ENCODE data around the gene KIAA1755. TPM values are rescaled to one million over a fixed set of nuclear protein-coding genes. Genes with fewer than 3 reads are reported as not detected.

KIAA1755 gene
- polyA plus RNA-seq, 1 experiment, result 2.9 TPM

DNA sequence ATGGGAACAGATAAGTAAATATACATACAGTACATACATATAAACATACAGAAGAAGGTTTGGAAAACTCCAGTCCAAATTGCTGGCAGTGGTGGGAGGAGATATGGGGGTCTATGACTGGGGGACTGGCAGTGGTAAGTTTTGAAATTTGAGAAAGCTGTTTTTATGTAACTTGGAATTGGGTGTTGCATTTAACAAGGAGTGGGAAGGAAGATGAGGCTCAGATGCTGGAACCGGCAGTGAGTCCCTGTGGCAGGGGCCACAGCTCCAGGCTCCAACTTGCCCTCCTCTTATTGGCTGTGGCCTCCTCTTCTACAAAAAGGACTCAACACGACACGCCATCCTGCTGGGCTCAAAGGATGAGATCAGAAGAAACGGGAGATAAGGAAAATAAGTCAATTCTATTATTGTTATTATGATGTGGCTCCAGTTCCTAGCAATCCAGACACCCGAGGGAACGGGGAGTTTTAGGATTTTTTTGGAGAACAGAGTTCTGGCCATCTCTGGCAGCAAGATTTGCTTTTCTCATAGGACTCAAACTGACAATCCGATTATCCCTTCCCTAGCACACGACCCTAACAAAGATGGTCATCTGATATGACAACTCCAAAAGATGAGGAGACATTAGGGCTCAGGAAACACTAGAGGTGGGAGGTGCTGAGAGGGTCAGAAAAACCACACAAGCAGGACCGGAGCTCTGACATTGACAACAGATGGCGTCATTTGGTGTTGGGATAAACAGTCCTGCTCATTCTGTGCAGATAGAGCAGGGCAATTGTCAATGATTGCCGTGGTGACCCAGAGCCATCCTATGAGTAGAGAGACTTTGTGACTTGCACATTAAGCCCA lies 89.5 kb downstream of the KIAA1755 start:
- DNase-seq (ENCODE audit: low read depth, low spot score), result no peak
- peak overlapping the region; percentile 73 for H3K27ac ChIP-seq (ENCODE audit: low read depth, low read length)
- no peak overlapping the region for H3K4me3 ChIP-seq (ENCODE audit: low read depth, low read length)
- H3K27me3 ChIP-seq (ENCODE audit: control insufficient read depth, insufficient read depth, low read length), result no peaks in the 10 kb centered on the region
- ChIA-PET POLR2A (no interaction called here), CTCF (interaction anchor here (1.7 to 4.4 kb wide), 2 partner anchors 51 to 96 kb away, joined by 4 to 42 read pairs; no protein-coding TSS in a partner anchor)
- TF ChIP-seq, protein P1, sequence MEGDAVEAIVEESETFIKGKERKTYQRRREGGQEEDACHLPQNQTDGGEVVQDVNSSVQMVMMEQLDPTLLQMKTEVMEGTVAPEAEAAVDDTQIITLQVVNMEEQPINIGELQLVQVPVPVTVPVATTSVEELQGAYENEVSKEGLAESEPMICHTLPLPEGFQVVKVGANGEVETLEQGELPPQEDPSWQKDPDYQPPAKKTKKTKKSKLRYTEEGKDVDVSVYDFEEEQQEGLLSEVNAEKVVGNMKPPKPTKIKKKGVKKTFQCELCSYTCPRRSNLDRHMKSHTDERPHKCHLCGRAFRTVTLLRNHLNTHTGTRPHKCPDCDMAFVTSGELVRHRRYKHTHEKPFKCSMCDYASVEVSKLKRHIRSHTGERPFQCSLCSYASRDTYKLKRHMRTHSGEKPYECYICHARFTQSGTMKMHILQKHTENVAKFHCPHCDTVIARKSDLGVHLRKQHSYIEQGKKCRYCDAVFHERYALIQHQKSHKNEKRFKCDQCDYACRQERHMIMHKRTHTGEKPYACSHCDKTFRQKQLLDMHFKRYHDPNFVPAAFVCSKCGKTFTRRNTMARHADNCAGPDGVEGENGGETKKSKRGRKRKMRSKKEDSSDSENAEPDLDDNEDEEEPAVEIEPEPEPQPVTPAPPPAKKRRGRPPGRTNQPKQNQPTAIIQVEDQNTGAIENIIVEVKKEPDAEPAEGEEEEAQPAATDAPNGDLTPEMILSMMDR (IDR thresholded peaks at IDR 0.05; ENCODE audit: low read depth, low read length), result no peak
- no peaks in the 10 kb centered on the region for H3K9me3 ChIP-seq (ENCODE audit: control insufficient read depth, insufficient read depth, low read length)

DNA sequence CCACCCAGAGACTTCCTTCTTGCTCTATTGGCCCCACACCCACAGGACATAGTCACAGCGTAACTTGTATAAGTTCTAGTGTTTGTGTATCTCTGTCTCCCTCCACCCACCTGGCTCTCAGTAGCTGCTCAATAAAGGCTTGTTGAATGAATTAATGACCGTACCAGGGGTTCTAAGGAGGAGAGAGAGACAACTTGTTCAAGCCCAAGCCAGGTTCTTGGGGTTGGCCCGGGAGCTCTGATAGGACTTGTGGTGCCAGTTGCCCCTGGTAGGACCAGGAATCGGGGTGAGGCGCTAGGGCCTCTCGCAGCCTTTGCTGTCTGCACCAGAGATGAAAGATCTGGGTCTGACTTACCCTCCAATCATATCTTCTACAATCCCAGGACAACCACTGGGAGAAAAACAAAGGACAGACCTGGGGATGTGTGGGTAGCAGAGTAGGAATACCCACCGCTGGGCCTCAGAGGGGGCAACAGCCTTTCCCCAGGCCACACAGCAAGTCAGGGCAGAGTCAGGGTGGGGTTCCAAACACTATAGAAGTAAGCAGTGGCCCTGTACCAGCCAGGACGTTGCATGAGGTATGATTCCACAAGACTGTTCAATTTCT lies 90.2 kb downstream of the KIAA1755 start:
- ChIA-PET CTCF (interaction anchor here (4.4 kb wide), 1 partner anchor 51 kb away, joined by 42 read pairs; no protein-coding TSS in a partner anchor), POLR2A (no interaction called here)
- no peak for DNase-seq (ENCODE audit: low read depth, low spot score)
- no peaks in the 10 kb centered on the region for H3K27me3 ChIP-seq (ENCODE audit: control insufficient read depth, insufficient read depth, low read length)
- H3K27ac ChIP-seq (ENCODE audit: low read depth, low read length), result peak overlapping the region; percentile 73
- H3K9me3 ChIP-seq (ENCODE audit: control insufficient read depth, insufficient read depth, low read length), result no peaks in the 10 kb centered on the region
- no peak overlapping the region for H3K4me3 ChIP-seq (ENCODE audit: low read depth, low read length)
- TF ChIP-seq, protein P1 (IDR thresholded peaks at IDR 0.05; ENCODE audit: low read depth, low read length), result no peak

DNA sequence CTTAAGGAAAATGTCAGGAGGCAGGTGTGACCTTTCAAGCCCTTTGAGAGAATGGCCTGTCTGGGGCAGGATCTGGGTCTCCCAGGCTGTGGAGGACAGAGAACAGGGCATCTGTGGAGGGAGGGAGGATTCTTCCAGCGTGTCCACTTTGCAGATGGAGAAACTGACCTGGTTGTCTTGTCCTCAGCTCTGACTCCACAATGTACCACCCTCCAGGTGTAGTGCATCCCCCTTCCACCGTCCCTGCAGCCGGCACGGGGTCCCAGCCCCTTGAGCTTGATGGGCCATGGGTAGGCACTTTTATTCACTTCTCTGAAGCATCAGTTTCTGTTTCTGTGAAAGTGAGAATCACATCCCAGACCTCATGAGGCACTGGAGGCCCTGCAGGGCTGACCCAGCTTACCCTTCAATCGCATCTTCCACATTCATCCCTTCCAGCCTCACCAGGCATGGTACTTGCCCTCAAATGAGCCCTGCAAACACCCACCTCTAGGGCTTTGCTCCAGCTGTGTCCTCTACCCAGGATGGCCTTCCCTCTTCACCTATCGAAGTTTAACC lies 90.8 kb downstream of the KIAA1755 start:
- TF ChIP-seq, protein P1 (IDR thresholded peaks at IDR 0.05; ENCODE audit: low read depth, low read length), result no peak
- no peaks in the 10 kb centered on the region for H3K27me3 ChIP-seq (ENCODE audit: control insufficient read depth, insufficient read depth, low read length)
- POLR2A ChIA-PET, result no interaction called here
- H3K4me3 ChIP-seq (ENCODE audit: low read depth, low read length), result no peak overlapping the region
- H3K9me3 ChIP-seq (ENCODE audit: control insufficient read depth, insufficient read depth, low read length), result no peaks in the 10 kb centered on the region
- CTCF ChIA-PET, result no interaction called here
- no peak for DNase-seq (ENCODE audit: low read depth, low spot score)
- no peak overlapping the region for H3K27ac ChIP-seq (ENCODE audit: low read depth, low read length)

DNA sequence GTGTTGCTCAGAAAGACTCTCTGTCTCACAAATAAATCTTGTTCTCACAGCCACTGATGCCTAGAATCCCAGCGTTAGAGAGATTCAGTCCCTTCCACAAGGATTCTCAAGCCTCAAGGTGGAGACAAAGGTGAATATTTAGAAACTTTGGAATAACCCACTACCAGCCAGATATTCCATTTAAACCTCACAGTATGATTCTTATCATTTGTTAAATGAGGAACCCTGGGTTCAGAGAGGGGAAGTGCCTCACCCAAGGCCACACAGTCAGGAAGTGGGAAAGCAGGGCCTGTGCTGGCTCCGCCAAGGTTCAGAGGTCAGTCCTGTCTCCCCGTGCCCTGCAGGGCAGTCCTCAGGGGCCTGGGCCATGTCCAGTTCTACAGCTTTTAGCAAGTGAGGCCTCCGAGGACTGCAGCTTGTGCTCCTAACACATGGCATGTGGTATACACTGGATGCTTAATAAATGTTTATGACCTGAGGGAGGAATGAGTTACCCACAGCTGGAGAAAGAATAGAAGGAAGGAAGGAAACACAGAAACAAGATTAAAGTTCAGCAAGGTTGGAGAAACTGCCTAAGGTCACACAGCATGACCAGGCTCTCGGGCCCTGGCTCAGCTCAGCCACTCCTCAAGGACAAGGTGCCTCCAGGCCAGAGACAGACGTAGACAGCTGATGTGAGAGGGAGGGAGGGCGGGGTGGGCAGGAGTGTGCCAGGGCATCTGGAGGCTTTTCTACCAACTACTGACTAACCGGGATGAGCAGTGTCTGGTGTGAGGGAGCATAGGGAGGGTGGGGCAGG lies 91.5 kb downstream of the KIAA1755 start:
- H3K4me3 ChIP-seq (ENCODE audit: low read depth, low read length), result no peak overlapping the region
- no peaks in the 10 kb centered on the region for H3K27me3 ChIP-seq (ENCODE audit: control insufficient read depth, insufficient read depth, low read length)
- no peak for DNase-seq (ENCODE audit: low read depth, low spot score)
- TF ChIP-seq, protein P1 (IDR thresholded peaks at IDR 0.05; ENCODE audit: low read depth, low read length), result no peak
- no peaks in the 10 kb centered on the region for H3K9me3 ChIP-seq (ENCODE audit: control insufficient read depth, insufficient read depth, low read length)
- H3K27ac ChIP-seq (ENCODE audit: low read depth, low read length), result peak overlapping the region; percentile 91
- CTCF ChIA-PET, result interaction anchor here (0.7 to 1.2 kb wide), 3 partner anchors 52 to 153 kb away, joined by 3 to 5 read pairs (median 4); no protein-coding TSS in a partner anchor
- POLR2A ChIA-PET, result interaction anchor here (0.9 to 1.4 kb wide), 2 partner anchors 12 to 49 kb away, joined by 3 to 4 read pairs; no protein-coding TSS in a partner anchor
